HEK293 (cell line): ENCODE data around the gene PTCRA.

Experiments used
- CTCF ChIA-PET: fragments of 350-600 bp; formaldehyde crosslinking; extraction: SDS; loops from one replicate; lab custom pipeline; 2021; ENCODE audit warnings: antibody characterized with exemption; lab: Yijun Ruan, JAX
- POLR2A ChIA-PET: fragments of 300-600 bp; formaldehyde crosslinking; extraction: SDS; loops from one replicate; lab custom pipeline; 2020; ENCODE audit warnings: antibody characterized with exemption, inconsistent platforms; lab: Yijun Ruan, JAX
- H3K27ac ChIP-seq: fragments of 200-500 bp; sonication (Bioruptor generic); 2 replicates; pipeline ENCODE4 v1.5.1; 2014; ENCODE audit warnings: low read depth, low read length, control low read depth, inconsistent platforms; ENCODE audit errors: extremely low read depth
- H3K36me3 ChIP-seq, 2 experiments: fragments of 200-500 bp in 1 of 2; sonication (Bioruptor generic) in 1 of 2; 1 replicate in 1 of 2; 2 replicates in 1 of 2; pipeline ENCODE4 v1.5.1; 2014 to 2017; ENCODE audit warnings: inconsistent platforms in 2 of 2, low read length in 2 of 2; ENCODE audit not compliant: control insufficient read depth in 2 of 2, insufficient read depth in 1 of 2
- H3K4me1 ChIP-seq: fragments of 200-500 bp; sonication (Bioruptor generic); 2 replicates; pipeline ENCODE4 v1.5.1; 2014; ENCODE audit warnings: mild to moderate bottlenecking, low read length, inconsistent platforms; ENCODE audit not compliant: control insufficient read depth, insufficient read depth
- H3K4me3 ChIP-seq: 2 replicates; pipeline ENCODE4 v1.5.1; 2011; ENCODE audit warnings: low read depth, mild to moderate bottlenecking, control low read depth, low read length, moderate library complexity
- H3K9me3 ChIP-seq: fragments of 200-500 bp; sonication (Bioruptor generic); 2 replicates; pipeline ENCODE4 v1.5.1; 2014; ENCODE audit warnings: low read depth, low read length, inconsistent platforms; ENCODE audit not compliant: control insufficient read depth, insufficient read depth
- GLI4 ChIP-seq: fragments of 450-650 bp; formaldehyde crosslinking; IDR thresholded peaks from 2 replicates; pipeline ENCODE4 v1.5.1; 2016; ENCODE audit warnings: missing biosample characterization, missing genetic modification characterization
- GLIS2 ChIP-seq: fragments of 450-650 bp; formaldehyde crosslinking; IDR thresholded peaks from 2 replicates; pipeline ENCODE4 v1.5.1; 2016; ENCODE audit warnings: missing biosample characterization, missing genetic modification characterization
- KLF8 ChIP-seq: fragments of 450-650 bp; formaldehyde crosslinking; IDR thresholded peaks from 2 replicates; pipeline ENCODE4 v1.5.1; 2016; ENCODE audit warnings: missing biosample characterization, missing genetic modification characterization
- PRDM10 ChIP-seq: fragments of 450-650 bp; formaldehyde crosslinking; IDR thresholded peaks from 2 replicates; pipeline ENCODE4 v1.5.1; 2016; ENCODE audit warnings: missing biosample characterization, missing genetic modification characterization
- SCRT2 ChIP-seq: fragments of 450-650 bp; formaldehyde crosslinking; IDR thresholded peaks from 2 replicates; pipeline ENCODE4 v1.5.1; 2016; ENCODE audit warnings: missing biosample characterization, missing genetic modification characterization
- ZBTB1 ChIP-seq: fragments of 450-650 bp; formaldehyde crosslinking; IDR thresholded peaks from 2 replicates; pipeline ENCODE4 v1.5.1; 2016; ENCODE audit warnings: missing biosample characterization, missing genetic modification characterization
- ZNF157 ChIP-seq: fragments of 450-650 bp; formaldehyde crosslinking; IDR thresholded peaks from 2 replicates; pipeline ENCODE4 v1.5.1; 2016; ENCODE audit warnings: missing biosample characterization, missing genetic modification characterization
- ZNF18 ChIP-seq: fragments of 450-650 bp; formaldehyde crosslinking; IDR thresholded peaks from 2 replicates; pipeline ENCODE4 v1.5.1; 2016; ENCODE audit warnings: missing biosample characterization, missing genetic modification characterization
- ZNF19 ChIP-seq: fragments of 450-650 bp; formaldehyde crosslinking; IDR thresholded peaks from 2 replicates; pipeline ENCODE4; 2016; ENCODE audit warnings: missing biosample characterization, missing genetic modification characterization, low read depth
- ZNF2 ChIP-seq: fragments of 450-650 bp; formaldehyde crosslinking; IDR thresholded peaks from 2 replicates; pipeline ENCODE4 v1.5.1; 2016; ENCODE audit warnings: missing biosample characterization, missing genetic modification characterization
- ZNF214 ChIP-seq: fragments of 450-650 bp; formaldehyde crosslinking; IDR thresholded peaks from 2 replicates; pipeline ENCODE4 v1.5.1; 2017; ENCODE audit warnings: missing biosample characterization, mild to moderate bottlenecking, missing genetic modification characterization, borderline replicate concordance
- ZNF23 ChIP-seq: fragments of 450-650 bp; formaldehyde crosslinking; IDR thresholded peaks from 2 replicates; pipeline ENCODE4 v1.5.1; 2016; ENCODE audit warnings: missing biosample characterization, missing genetic modification characterization, borderline replicate concordance
- ZNF248 ChIP-seq: fragments of 450-650 bp; formaldehyde crosslinking; IDR thresholded peaks from 2 replicates; pipeline ENCODE4 v1.5.1; 2017; ENCODE audit warnings: missing biosample characterization, missing genetic modification characterization
- ZNF266 ChIP-seq: fragments of 450-650 bp; formaldehyde crosslinking; IDR thresholded peaks from 2 replicates; pipeline ENCODE4 v1.5.1; 2016; ENCODE audit warnings: missing biosample characterization, missing genetic modification characterization, low read depth
- ZNF37A ChIP-seq: fragments of 450-650 bp; IDR thresholded peaks from 2 replicates; pipeline ENCODE4 v1.5.1; 2018; ENCODE audit warnings: missing biosample characterization, missing genetic modification characterization
- ZNF416 ChIP-seq: fragments of 450-650 bp; formaldehyde crosslinking; IDR thresholded peaks from 2 replicates; pipeline ENCODE4 v1.5.1; 2016; ENCODE audit warnings: missing biosample characterization, missing genetic modification characterization
- ZNF423 ChIP-seq: fragments of 450-650 bp; formaldehyde crosslinking; IDR thresholded peaks from 2 replicates; pipeline ENCODE4 v1.5.1; 2016; ENCODE audit warnings: missing biosample characterization, missing genetic modification characterization
- ZNF521 ChIP-seq: fragments of 450-650 bp; formaldehyde crosslinking; IDR thresholded peaks from 2 replicates; pipeline ENCODE4 v1.5.1; 2017; ENCODE audit warnings: missing biosample characterization, mild to moderate bottlenecking, missing genetic modification characterization
- ZNF530 ChIP-seq: fragments of 450-650 bp; formaldehyde crosslinking; IDR thresholded peaks from 2 replicates; pipeline ENCODE4 v1.5.1; 2016; ENCODE audit warnings: low read depth, missing biosample characterization, missing genetic modification characterization
- ZNF558 ChIP-seq: fragments of 450-650 bp; formaldehyde crosslinking; IDR thresholded peaks from 2 replicates; pipeline ENCODE4 v1.5.1; 2016; ENCODE audit warnings: missing biosample characterization, missing genetic modification characterization
- ZNF561 ChIP-seq: fragments of 450-650 bp; IDR thresholded peaks from 2 replicates; pipeline ENCODE4 v1.5.1; 2018; ENCODE audit warnings: missing biosample characterization, missing genetic modification characterization, borderline replicate concordance
- ZNF580 ChIP-seq: fragments of 450-650 bp; formaldehyde crosslinking; IDR thresholded peaks from 2 replicates; pipeline ENCODE4 v1.5.1; 2016; ENCODE audit warnings: missing biosample characterization, missing genetic modification characterization
- ZNF600 ChIP-seq: fragments of 450-650 bp; formaldehyde crosslinking; IDR thresholded peaks from 2 replicates; pipeline ENCODE4 v1.5.1; 2016; ENCODE audit warnings: missing biosample characterization, missing genetic modification characterization
- ZNF624 ChIP-seq: fragments of 450-650 bp; formaldehyde crosslinking; IDR thresholded peaks from 2 replicates; pipeline ENCODE4 v1.5.1; 2017; ENCODE audit warnings: missing biosample characterization, missing genetic modification characterization
- ZNF670 ChIP-seq: fragments of 450-650 bp; formaldehyde crosslinking; IDR thresholded peaks from 2 replicates; pipeline ENCODE4 v1.5.1; 2016; ENCODE audit warnings: missing biosample characterization, missing genetic modification characterization, low read depth
- ZNF76 ChIP-seq: fragments of 450-650 bp; formaldehyde crosslinking; IDR thresholded peaks from 2 replicates; pipeline ENCODE4; 2016; ENCODE audit warnings: low read depth, missing biosample characterization, missing genetic modification characterization, borderline replicate concordance
- ZNF785 ChIP-seq: fragments of 450-650 bp; formaldehyde crosslinking; IDR thresholded peaks from 2 replicates; pipeline ENCODE4 v1.5.1; 2016; ENCODE audit warnings: missing biosample characterization, missing genetic modification characterization
- ZSCAN5A ChIP-seq: fragments of 450-650 bp; formaldehyde crosslinking; IDR thresholded peaks from 2 replicates; pipeline ENCODE4 v1.5.1; 2016; ENCODE audit warnings: missing biosample characterization, missing genetic modification characterization

PTCRA gene

GRCh38 chr6:42929821-42930360 lies 14.0 kb downstream of the PTCRA start:
- peaks cover 0 to 29% of the 10 kb centered on the region in 2 experiments; a peak in 2 of 3 replicates for H3K36me3 ChIP-seq
- CTCF ChIA-PET: interaction anchor here (0.6 to 2.0 kb wide), 12 partner anchors 10 to 407 kb away, joined by 3 to 15 read pairs (median 4); a partner anchor contains a TSS
- no peaks in the 10 kb centered on the region for H3K9me3 ChIP-seq
- peak overlapping the region; percentile 85 for H3K27ac ChIP-seq
- peak overlapping the region; percentile 66 for H3K4me3 ChIP-seq
- POLR2A ChIA-PET: interaction anchor here (0.5 to 2.8 kb wide), 47 partner anchors 9 to 700 kb away, joined by 3 to 48 read pairs (median 6); partner anchors contain the start of genes BICRAL, CUL7, GNMT and KLC4
- H3K4me1 ChIP-seq: peaks cover 3% of the 10 kb centered on the region; the same call in 1 of the 2 replicates
- TF ChIP-seq ZSCAN5A (tag by site-specific recombination): no peak
- TF ChIP-seq ZNF600 (tag by site-specific recombination): 0 out of 2 replicates have a peak, but pooled peaks have one; percentile 15
- TF ChIP-seq ZNF624: no peak
- no peak for TF ChIP-seq ZNF670 (tag by site-specific recombination)
- TF ChIP-seq ZNF561 (tag by site-specific recombination): no peak
- TF ChIP-seq ZNF214: no peak
- no peak for TF ChIP-seq ZBTB1 (tag by site-specific recombination)
- no peak for TF ChIP-seq ZNF558 (tag by site-specific recombination)
- TF ChIP-seq ZNF76 (tag by site-specific recombination): no peak
- 0 out of 2 replicates have a peak, but pooled peaks have one; percentile 8 for TF ChIP-seq ZNF18
- TF ChIP-seq ZNF521 (tag by site-specific recombination): no peak
- TF ChIP-seq SCRT2 (tag by site-specific recombination): no peak
- TF ChIP-seq ZNF416 (tag by site-specific recombination): no peak
- no peak for TF ChIP-seq GLI4 (tag by site-specific recombination)
- TF ChIP-seq ZNF2: 0 out of 2 replicates have a peak, but pooled peaks have one; percentile 47
- no peak for TF ChIP-seq KLF8
- no peak for TF ChIP-seq ZNF157 (tag by site-specific recombination)
- TF ChIP-seq ZNF37A (tag by site-specific recombination): no peak
- TF ChIP-seq ZNF785 (tag by site-specific recombination): no peak
- peak; percentile 2; the same call in 1 of the 2 replicates for TF ChIP-seq GLIS2 (tag by site-specific recombination)
- TF ChIP-seq ZNF248: no peak
- TF ChIP-seq ZNF423 (tag by site-specific recombination): peak; percentile 6; the same call in 1 of the 2 replicates
- TF ChIP-seq ZNF266 (tag by site-specific recombination): no peak
- TF ChIP-seq ZNF580 (tag by site-specific recombination): no peak
- TF ChIP-seq ZNF19: no peak
- TF ChIP-seq PRDM10 (tag by site-specific recombination): peak; percentile 92
- TF ChIP-seq ZNF530 (tag by site-specific recombination): no peak
- TF ChIP-seq ZNF23 (tag by site-specific recombination): no peak
